Fibroblast of the conjunctiva (primary cell): ENCODE results near the gene ZBTB7C.

ENCODE experiments used
- DNase-seq: peaks from one replicate; pipeline ENCODE4 v3.0.0-alpha.2; 2010; ENCODE audit warnings: low read depth

ZBTB7C gene

DNA sequence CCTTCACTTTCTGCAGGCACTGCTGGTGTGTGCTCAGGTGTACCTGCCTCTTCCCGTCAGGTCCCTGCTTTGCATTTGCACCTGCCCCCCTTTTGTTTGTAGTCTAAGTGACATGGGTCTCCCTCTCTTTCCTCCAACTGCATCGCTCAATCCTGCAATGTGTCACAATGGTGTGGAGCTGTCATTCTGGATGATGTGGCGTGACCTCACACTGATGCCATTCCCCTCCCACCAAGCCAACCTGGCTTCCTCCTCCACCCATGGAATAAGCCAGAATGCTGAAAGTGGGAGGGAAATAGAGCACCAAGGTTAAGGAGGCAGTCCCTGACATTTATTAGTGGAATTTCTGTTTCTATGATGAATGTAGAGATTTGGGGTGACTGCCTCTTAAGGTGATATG lies 156.7 kb downstream of the ZBTB7C start:
- DNase-seq: no peak

DNA sequence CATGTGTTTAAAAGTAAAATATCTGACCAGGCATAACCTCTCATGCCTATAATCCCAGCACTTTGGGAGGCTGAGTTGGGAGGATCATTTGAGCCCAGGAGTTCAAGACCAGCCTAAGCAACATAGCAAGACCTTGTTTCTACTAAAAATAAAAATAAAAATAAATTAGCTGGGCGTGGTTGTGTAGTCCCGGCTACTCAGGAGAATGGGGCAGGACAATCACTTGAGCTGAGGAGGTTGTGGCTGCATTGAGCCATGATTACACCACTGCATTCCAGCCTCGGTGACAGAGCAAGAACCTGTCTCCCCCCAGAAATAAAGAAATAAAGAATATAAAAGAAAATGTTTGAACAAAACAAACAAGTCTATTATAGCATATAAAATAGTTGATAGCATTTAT lies 158.3 kb downstream of the ZBTB7C start:
- DNase-seq: no peak

DNA sequence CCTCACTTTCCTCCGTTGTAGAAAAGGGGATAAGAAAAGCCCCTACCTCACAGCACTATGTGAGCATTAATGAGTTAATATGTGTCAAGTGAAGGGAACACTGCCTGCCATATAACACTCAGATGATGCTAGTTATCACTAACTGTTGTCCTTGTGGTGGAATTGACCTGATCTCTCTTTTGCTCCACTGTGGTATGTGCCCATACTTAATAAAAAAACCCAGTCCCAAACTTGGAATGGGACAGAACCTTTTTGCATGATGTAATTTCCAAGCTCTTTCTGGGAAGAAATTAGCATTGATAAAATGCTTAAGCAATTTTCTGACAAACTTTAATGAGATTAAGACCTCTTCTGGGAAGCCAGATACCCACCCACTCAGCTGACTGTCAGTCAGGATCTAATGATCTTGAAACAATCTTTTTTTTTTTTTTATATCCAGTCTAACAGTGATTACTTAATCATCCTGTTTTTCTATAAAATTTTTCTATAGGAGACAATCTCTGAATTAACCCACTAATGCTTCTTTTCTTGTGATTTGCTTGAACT lies 158.7 kb downstream of the ZBTB7C start:
- DNase-seq: no peak

DNA sequence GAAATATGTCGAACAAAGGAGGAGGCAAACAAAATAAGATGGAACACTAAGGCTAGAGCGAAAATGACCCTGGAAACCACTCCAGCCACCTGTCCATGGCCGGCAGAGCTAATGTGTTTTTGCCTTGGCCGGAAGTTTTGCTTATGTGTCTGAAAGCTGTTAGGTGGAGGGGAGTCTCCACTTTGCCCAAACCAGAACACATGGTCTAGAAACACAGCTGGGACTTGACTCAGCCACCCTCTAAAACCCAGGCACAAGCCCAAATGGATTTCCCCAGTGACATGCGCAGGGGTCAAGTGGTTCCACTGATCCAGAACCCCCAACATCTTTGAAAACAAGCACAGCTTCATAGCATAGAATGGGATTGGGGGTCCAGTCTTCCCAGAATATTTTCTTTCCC lies 159.3 kb downstream of the ZBTB7C start:
- DNase-seq: no peak

DNA sequence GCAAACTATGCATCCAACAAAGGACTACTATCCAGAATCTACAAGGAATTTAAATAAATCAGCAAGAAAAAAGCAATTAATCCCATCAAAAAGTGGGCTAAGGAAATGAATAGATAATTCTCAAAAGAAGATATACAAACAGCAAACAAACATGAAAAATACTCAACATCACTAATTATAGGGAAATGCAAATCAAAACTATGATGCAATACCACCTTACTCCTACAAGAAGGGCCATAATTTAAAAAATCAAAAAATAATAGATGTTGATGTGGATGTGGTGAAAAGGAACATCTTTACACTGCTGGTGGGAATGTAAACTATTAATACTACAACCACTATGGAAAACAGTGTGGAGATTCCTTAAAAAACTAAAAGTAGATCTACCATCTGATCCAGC lies 164.7 kb downstream of the ZBTB7C start:
- no peak for DNase-seq

DNA sequence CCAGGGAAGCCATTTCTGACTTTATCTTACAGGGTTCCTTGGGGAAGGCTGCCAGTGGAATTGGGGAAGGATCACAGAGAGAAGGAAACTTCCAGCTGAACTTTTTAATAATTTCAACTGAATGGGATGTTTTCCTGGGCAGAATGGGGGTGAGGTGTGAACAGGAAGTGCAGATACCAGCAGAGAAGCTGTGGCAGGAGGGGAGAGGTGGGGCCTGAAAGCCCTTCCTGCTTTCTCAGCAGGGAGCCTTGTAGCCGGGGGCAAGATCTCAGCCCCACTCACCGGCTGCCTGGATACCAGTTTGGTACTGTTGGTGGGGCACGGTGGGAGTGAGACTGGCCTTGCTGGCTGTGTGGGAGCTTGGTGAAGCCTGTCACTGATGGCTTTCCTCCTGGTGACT lies 170.5 kb downstream of the ZBTB7C start:
- DNase-seq: no peak

DNA sequence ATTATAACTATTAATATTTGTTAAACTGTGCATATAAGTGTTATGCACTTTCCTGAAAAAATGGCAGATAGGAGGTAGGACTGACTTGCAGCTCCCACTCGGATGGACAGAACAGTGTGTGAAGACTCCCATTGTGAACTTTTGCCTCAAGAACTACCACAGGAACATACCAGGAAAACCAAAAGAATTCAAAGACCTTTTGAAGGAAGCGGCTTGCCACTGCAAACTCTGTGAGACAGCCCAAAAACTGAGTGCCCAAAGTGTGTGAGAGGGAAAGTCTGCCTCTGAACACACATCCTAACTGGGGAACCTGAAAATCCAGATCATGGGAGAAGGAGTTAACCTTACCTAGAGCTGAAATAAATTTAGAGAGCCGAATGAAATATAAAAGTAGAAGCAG lies 171.0 kb downstream of the ZBTB7C start:
- no peak for DNase-seq

DNA sequence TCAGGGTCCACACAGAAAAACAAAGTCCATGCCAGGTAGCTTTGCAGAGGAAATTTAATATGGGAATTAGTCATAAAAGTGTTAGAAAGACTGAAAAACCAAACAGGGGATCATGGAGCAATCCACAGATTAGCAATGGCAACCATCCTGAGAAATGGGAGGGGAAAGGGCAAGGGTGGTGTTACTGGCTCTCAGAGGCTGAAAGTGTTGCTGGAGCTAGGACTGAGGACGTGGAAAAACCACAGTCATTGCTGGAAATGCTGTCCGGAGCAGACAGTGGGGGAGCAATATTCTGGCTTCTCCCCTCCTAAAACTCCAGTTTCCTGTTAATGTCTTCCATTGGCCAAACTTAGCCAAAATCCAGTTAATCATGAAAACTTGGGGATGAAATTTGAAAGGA lies 172.4 kb downstream of the ZBTB7C start:
- no peak for DNase-seq

DNA sequence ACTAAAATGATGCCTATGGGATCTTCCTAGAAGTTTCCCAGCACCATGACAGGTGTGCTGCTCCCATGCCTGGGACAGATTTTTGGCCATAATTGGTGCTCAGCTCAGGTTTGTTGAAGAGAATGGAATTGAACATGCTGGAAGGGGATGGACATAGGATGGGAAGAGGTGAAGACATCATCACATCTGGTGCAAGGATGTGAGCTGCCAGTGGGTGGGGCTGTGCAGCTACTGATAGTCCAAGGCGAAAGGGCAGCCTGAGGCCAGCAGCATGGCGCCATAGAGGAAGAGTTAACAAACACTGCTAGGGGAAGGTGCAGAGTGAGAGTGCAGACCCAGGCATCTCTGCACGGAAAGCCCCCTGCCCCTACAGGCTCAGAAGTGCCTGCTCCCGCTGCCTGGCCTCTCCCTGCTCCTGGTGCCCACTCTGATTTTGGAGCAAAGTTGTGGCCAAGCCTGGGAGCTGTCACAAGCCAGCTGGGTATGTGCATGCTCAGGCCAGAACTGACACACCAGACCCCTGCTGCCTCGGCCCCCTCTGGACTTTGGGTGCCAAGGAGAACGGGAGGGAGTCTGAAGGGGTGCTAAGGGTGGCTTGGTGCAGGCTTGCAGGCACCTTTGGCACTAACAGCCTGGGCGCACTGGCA lies 178.6 kb downstream of the ZBTB7C start:
- DNase-seq: peak; percentile 17

DNA sequence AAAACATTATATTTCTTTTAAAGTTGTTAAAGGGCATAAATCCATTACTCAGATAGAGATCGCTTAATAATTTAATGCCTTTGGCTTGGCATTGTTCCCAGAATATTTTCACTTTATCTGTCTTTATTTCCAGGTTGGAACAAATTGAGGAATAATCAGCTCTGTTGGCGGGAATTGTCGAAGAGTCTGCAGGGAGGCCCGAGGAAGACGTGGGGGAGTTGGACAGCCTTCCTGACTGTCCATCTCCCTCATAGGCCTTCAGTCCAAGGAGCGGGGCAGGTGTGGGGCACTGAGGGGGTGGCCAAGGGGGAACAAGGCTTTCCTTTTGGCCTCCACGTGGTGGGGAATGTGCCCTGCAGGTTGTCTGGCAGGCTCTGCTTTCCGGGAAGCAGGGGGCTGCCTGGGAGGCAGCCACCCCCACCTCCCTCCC lies 179.6 kb downstream of the ZBTB7C start:
- DNase-seq: no peak

DNA sequence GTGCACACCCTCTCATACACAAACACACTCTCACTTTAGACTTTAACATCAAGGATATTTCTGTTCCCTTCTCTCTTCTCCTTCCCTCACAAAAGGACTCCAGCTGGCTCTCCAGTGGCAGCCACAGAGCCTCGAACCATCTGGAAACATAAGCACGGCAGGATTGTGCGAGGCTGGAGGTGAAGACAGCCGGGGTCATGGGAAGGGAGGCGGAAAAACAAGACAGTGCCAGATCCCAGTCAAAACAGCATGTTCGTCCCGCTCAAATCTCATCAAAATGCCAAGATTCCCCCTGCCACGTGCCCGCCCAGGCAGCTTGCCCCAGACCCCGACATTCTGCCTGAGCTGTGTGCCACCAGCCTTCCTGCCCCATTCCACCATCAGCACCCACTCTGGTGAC lies 180.3 kb downstream of the ZBTB7C start:
- no peak for DNase-seq

DNA sequence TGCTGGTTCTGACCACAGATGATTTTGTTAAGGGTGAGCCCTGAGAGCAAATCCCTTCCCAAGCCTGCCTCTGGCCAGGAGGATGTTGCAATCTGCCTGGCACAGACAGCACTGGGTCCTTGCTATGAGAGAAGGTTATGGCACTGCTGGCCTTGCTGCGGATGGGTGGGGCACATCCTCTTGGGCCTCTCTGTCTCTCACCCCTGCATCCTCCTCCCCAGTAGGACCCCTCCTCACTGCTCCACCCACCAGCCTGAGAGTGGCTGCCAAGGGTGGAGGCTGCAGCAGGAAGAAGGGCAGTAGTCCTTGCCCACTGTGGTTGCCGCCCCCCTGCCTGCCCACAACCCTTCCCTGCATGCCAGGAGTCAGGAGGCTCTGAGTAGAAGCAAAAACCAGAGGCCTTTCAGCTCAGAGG lies 180.9 kb downstream of the ZBTB7C start:
- DNase-seq: peak; percentile 8

DNA sequence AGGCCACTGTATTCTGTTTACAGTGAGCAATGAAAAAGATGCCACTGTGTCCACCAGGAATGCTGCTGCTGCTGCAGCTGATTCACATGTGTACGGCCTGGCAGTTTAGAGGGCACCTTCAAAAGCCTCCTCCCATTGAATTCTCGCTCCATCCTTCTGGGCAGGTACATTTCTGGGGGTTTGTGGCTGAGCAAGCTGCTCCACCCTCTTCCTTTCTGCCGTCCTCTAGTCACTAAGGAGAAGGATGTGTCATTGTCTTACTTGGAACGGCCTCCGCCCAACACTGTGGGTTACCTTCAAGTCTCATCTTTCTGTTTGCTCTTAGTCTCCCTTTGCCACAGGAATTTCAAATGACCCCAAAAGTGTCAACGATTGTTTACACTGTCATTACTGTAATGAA lies 182.0 kb downstream of the ZBTB7C start:
- no peak for DNase-seq

DNA sequence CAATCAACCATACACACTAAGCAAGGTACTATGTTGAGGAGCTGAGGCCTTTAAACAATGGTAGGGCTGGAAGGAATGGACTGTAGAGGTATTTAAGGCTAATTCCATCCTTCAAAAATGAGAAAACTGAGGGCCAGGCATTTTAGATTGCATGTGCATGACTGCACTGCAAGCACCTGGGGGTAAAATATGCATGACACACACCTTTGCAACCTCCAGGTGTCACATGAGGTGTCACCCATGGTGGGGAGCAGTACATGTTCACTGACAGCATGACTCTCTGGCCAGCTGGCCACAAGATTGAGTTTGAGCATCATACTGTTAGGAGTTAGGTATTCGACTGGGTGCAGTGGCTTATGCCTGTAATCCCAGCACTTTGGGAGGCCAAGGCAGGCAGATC lies 182.8 kb downstream of the ZBTB7C start:
- no peak for DNase-seq

DNA sequence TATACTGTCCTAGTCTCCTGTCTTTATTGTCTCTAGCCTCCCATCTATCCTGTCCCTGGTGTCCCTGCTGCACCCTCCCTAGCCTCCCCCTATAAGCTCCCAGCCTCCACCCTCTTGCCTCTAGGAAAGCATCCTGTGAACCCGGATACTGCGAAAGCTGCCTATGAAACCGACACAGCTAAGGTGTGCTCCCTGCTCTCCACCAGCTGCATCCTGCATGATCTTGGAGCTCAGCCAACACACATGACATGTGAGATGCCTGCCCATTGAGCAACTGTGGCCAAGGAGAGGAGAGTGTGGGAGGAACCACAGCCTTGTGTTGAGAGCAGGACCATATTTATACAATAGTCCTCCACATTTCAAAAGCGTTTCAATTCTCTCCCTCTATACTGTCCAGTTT lies 187.1 kb downstream of the ZBTB7C start:
- peak; percentile 3 for DNase-seq

DNA sequence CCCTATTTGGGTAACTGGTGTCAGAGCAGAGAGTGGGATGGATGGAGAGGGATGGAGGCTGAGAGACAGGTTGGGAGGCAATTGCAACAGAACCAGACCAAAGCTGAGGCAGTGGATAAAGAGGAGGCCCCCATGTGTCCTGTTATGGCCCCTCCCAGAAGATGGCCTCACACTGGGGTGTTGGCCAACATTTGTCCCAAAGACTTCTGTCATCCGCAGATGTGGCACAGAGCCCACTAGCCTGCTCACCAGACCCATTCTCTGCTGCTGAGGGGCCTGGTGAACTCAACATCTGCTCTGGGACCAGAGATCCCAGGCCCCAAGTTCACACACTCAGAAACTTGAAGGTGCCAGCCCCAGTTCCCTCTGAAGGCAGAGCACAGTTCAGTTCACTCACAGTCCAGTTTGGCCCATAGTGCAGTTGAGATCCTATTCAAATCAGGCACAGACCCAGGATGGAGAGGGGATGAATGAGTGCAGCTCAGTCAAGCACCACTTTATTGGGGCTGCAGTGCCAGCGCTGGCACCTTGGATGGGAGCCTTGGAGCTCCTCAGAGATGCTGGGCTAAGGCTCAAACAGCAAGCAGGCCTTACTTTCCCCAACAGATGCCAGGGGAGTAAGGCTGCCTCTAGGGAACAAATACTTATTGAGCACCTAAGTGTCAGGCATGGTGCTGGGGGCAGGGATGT lies 189.2 kb downstream of the ZBTB7C start:
- DNase-seq: no peak

DNA sequence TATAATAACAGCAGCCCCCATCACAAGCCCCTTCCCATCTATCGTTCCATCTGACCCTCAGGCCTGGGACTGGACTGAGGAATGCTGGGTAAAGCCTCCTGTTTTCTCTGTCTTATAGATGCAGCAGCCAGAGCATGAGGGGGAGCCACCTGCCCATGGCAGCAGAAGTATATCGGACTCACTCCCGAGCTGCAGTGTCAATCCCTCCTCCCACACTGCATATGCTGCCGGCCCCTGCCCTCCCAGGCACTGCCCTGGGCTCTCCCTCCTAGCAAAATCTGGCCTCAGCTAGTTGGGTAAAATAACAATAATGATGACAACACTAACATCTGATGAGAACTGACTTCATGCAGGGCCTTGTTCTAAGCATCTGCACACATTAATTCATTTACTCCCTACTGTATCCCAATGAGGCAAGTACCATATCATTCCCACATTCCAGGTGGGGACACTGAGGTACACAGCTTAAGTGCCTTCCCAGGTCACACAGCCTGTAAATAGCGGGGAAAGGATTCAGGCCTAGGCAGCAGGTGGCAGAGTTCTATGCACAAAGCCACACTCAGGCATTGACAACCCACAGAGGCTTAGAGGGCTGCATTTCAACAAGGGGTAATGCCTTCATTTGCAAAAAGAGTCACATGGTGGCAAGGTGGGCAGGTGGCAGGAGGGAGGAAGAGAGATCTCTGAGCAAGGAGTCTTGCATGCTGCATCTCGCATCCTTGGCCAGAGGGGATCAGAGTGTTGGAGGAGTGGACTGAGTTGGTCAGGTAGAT lies 190.0 kb downstream of the ZBTB7C start:
- DNase-seq: no peak

DNA sequence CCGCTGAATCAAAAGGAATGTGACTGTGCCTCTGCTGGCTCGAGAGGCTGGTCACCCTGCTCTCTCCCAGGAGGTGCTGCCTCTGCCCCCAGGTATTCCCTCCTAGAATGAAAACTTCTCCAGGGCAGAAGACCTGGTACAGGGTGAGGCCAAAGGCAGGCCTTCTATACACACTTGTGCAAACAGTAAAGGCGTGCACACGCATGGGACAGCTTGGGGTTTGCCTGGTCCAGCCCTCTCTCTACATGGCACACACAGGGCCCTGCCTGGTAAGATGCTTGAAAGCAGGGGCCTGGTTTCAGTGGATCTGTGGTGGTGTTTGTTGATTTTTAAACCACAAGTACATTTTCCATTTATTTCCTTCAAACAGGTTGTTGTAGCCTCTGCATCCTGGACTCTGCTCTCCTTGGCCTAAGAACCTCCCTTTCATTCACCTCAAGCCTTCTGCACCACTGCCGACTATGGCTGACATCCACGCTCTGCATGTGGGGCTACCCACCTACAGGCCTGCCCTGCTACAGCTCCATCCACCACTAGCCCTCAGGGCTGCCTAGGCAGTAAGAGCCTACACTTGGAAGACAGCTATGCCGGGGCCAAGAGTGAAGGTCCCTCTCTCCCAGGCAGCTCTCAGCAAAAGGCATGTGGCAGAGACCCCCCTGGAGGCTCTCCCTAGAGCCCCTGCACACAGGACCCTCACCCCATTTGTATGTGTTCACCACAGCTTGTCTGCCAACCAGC lies 190.7 kb downstream of the ZBTB7C start:
- DNase-seq: no peak

DNA sequence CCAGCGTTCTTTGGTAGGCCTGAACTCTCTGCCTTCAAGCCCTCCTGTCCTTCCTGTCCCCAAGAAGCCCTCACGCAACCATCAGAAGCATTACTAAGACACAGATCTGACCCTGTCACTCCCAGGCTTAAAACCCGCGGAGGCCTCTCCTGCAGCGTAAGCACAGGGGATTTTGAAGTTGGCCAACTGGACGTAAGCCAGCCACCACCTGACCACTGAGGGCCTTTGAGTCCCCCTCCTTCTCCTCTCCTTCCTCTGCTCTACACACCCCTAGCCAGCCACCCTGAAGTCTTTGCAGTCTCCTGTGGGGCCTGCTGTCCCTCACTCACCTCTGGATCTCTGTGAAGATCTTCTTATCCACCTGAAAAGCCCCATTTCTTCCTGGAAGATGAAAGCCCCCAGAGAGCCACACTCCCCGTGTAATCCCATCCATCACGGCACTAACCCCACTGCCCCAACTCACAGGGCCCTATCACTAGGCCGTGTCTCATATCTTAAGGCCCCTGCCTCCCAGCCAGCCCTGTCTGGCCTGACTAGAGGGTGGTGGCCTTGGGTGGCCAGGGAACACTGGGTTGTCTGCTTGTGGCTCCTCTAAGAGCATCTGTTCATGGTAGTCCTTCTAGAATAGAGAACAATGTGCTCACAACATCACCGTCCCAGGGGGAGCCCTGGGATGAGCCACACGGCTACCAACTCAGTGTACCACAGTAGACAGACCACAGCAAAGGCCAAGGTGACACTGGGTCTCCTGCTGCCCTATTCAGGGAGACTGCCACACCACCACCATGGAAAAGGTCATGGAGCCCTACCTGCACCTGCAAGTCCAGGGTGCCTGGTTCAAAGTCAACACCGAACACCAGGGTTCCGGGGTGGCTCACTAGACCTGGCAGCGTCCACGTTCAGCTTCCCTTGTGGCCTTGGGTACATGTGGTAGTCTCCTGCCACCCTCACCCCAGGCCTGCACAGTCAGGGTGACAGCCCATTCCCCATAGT lies 191.6 kb downstream of the ZBTB7C start:
- no peak for DNase-seq

DNA sequence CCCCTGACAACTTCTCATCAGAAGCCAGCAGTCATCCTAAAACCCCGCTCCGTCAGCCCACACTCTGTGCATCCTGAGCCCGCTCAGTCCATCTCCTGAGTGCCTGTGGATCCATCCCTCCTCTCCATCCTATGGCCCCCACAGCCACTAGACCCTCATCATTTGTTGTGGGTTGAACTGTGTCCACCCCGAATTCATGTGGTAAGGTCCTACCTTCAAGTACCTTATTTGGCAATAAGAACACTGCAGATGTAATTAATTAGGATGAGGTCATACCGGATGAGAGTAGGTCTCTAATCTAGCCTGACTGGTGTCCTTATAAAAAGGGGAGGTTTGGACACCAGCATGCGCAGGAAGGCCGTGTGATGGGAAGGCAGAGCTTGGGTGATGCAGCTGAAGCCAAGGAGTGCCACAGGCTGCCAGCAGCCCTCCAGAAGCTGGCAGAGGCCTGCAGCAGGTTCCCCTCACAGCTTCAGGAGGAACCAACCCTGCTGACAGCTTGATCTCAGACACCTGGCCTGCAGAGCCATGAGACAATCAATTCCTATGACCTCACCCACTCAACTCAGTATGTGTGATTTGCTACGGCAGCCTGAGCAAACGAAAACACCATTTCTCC lies 192.4 kb downstream of the ZBTB7C start:
- DNase-seq: no peak
